ENCODE results near the gene ELOVL3.
"Not testable (repeated sequence)": the region's sequence is repeated elsewhere in the genome, so short reads cannot be mapped to it uniquely, and the experiment has no call there.

Gene ELOVL3

GRCh38 chr10:102227050-102227449, 951 bp downstream of the ELOVL3 start:
- DNase-seq (ENCODE audit: low spot score): no peak

- DNase-seq (ENCODE audit: low spot score): peak; percentile 83
Measured at GRCh38 chr10:102229810-102230263, 3.7 kb downstream of the ELOVL3 start.

GRCh38 chr10:102230264-102230860, 4.3 kb downstream of the ELOVL3 start:
- peak; percentile 68 for DNase-seq (ENCODE audit: low spot score)

GRCh38 chr10:102230861-102231356, 4.8 kb downstream of the ELOVL3 start:
- peak; percentile 65 for DNase-seq (ENCODE audit: low spot score)

GRCh38 chr10:102231357-102232318, 5.5 kb downstream of the ELOVL3 start:
- DNase-seq (ENCODE audit: low spot score): peak; percentile 84

GRCh38 chr10:102233997-102234396, 7.9 kb downstream of the ELOVL3 start:
- DNase-seq (ENCODE audit: low spot score): peak; percentile 34

GRCh38 chr10:102234888-102235597, 8.9 kb downstream of the ELOVL3 start:
- DNase-seq (ENCODE audit: low spot score): no peak

GRCh38 chr10:102235598-102235920, 9.5 kb downstream of the ELOVL3 start:
- no peak for DNase-seq (ENCODE audit: low spot score)

GRCh38 chr10:102236006-102236405, 9.9 kb downstream of the ELOVL3 start:
- no peak for DNase-seq (ENCODE audit: low spot score)

GRCh38 chr10:102237711-102238252, 11.7 kb downstream of the ELOVL3 start:
- DNase-seq (ENCODE audit: low spot score): no peak

- no peak for DNase-seq (ENCODE audit: low spot score)
Measured at GRCh38 chr10:102240467-102241031, 14.4 kb downstream of the ELOVL3 start.

- no peak for DNase-seq (ENCODE audit: low spot score)
Measured at GRCh38 chr10:102241032-102241443, 14.9 kb downstream of the ELOVL3 start.

GRCh38 chr10:102241444-102242117, 15.5 kb downstream of the ELOVL3 start, which contains the start of gene PITX3:
PITX3 (minus strand) TSS chr10:102241512; CDS start chr10:102232080, 9,432 bp downstream.
- DNase-seq (ENCODE audit: low spot score): peak; percentile 78

GRCh38 chr10:102242118-102242485, 16.0 kb downstream of the ELOVL3 start:
- DNase-seq (ENCODE audit: low spot score): no peak

GRCh38 chr10:102243309-102243708, 17.2 kb downstream of the ELOVL3 start:
- no peak for DNase-seq (ENCODE audit: low spot score)

- DNase-seq (ENCODE audit: low spot score): peak; percentile 87
Measured at GRCh38 chr10:102245082-102245931, 19.2 kb downstream of the ELOVL3 start, which contains the start of gene GBF1. GBF1 (plus strand) TSS chr10:102245532; CDS start chr10:102258939, 13,407 bp downstream.

GRCh38 chr10:102245932-102246251, 19.8 kb downstream of the ELOVL3 start:
- no peak for DNase-seq (ENCODE audit: low spot score)

GRCh38 chr10:102246261-102246660, 20.2 kb downstream of the ELOVL3 start:
- no peak for DNase-seq (ENCODE audit: low spot score)

GRCh38 chr10:102247734-102248133, 21.6 kb downstream of the ELOVL3 start:
- DNase-seq (ENCODE audit: low spot score): no peak

GRCh38 chr10:102252508-102252907, 26.4 kb downstream of the ELOVL3 start:
- not testable (repeated sequence) for DNase-seq (ENCODE audit: low spot score)

All from D341Med (cell line).